Activated naive CD8-positive, alpha-beta T cell treated with anti-CD3 and anti-CD28 coated beads, Interleukin-2, amount 50 U/mL, for 24 hours (primary cell): ENCODE results near the gene SCN2A.

Experiments
- ATAC-seq: fragments of 150-1000 bp; cut with Tn5 transposase; one replicate; pipeline ENCODE4 v1.10.0; 2021
- DNase-seq: peaks from one replicate; pipeline ENCODE4 v3.0.0; 2021
- H3K27ac Mint-ChIP-seq: one replicate; pipeline ENCODE4 v1.8.0; 2021; ENCODE audit warnings: mild to moderate bottlenecking, mixed read lengths
- H3K27me3 Mint-ChIP-seq: one replicate; pipeline ENCODE4 v1.8.0; 2021; ENCODE audit warnings: mixed read lengths
- H3K36me3 Mint-ChIP-seq: one replicate; pipeline ENCODE4 v1.8.0; 2021; ENCODE audit warnings: low read depth, mixed read lengths
- H3K4me1 Mint-ChIP-seq: one replicate; pipeline ENCODE4 v1.8.0; 2021; ENCODE audit warnings: mixed read lengths
- H3K4me3 Mint-ChIP-seq: one replicate; pipeline ENCODE4 v1.8.0; 2021; ENCODE audit warnings: mild to moderate bottlenecking, moderate library complexity, mixed read lengths
- H3K9me3 Mint-ChIP-seq: one replicate; pipeline ENCODE4 v1.8.0; 2021; ENCODE audit warnings: mixed read lengths

The SCN2A gene

GRCh38 chr2:165434865-165435496 is 195.8 kb downstream of the SCN2A start:
- no peaks in the 10 kb centered on the region for H3K36me3 Mint-ChIP-seq
- DNase-seq (no peak), ATAC-seq (no peak)
- no peak overlapping the region for H3K27ac Mint-ChIP-seq
- H3K4me1 Mint-ChIP-seq, result no peaks in the 10 kb centered on the region
- no peaks in the 10 kb centered on the region for H3K9me3 Mint-ChIP-seq
- no peak overlapping the region for H3K4me3 Mint-ChIP-seq
- H3K27me3 Mint-ChIP-seq, result no peaks in the 10 kb centered on the region

- H3K27ac Mint-ChIP-seq, result no peak overlapping the region
- no peak overlapping the region for H3K4me3 Mint-ChIP-seq
- no peak for ATAC-seq
- no peak for DNase-seq
- H3K36me3 Mint-ChIP-seq, result no peaks in the 10 kb centered on the region
- no peaks in the 10 kb centered on the region for H3K9me3 Mint-ChIP-seq
- no peaks in the 10 kb centered on the region for H3K27me3 Mint-ChIP-seq
- no peaks in the 10 kb centered on the region for H3K4me1 Mint-ChIP-seq
Observed at GRCh38 chr2:165435611-165436010, 196.4 kb downstream of the SCN2A start.

GRCh38 chr2:165436559-165436958 is 197.3 kb downstream of the SCN2A start:
- Mint-ChIP-seq H3K27ac (no peak overlapping the region), H3K4me1 (no peaks in the 10 kb centered on the region), H3K4me3 (no peak overlapping the region), H3K9me3 (no peaks in the 10 kb centered on the region), H3K36me3 (no peaks in the 10 kb centered on the region), H3K27me3 (no peaks in the 10 kb centered on the region)
- ATAC-seq, result no peak
- DNase-seq, result no peak

- DNase-seq, result no peak
- Mint-ChIP-seq H3K4me3 (no peak overlapping the region), H3K9me3 (peaks cover 1% of the 10 kb centered on the region)
Observed at GRCh38 chr2:165440367-165440766, 201.2 kb downstream of the SCN2A start.

More at GRCh38 chr2:165440367-165440766, 201.2 kb downstream of the SCN2A start:
- Mint-ChIP-seq H3K27ac (no peak overlapping the region), H3K27me3 (no peaks in the 10 kb centered on the region), H3K36me3 (no peaks in the 10 kb centered on the region), H3K4me1 (peaks cover 2% of the 10 kb centered on the region)
- ATAC-seq, result peak; percentile 20
